Endothelial cell of umbilical vein (primary cell): Measurements from ENCODE around the gene UBE2I. TPM values are rescaled to one million over a fixed set of nuclear protein-coding genes. Genes with fewer than 3 reads are reported as not detected.

Experiments used
- BruUV-seq: library from RNA; stranded (reverse); fragments of 400-500 nt; replicated peaks from 2 replicates; lab custom pipeline; 2021; lab: Mats Ljungman, UMichigan
- CTCF ChIA-PET: fragments of 300-600, 350-600 bp; sonication (Branson Sonifier 250); formaldehyde crosslinking; loops from one replicate; lab custom pipeline; 2021; ENCODE audit warnings: antibody characterized with exemption, inconsistent platforms; lab: Charles Lee
- POLR2A ChIA-PET: fragments of 300-600, 350-600 bp; sonication (Branson Sonifier 250); formaldehyde crosslinking; loops from one replicate; lab custom pipeline; 2021; ENCODE audit warnings: antibody characterized with exemption, inconsistent platforms; lab: Charles Lee
- DNase-seq: peaks from one replicate; pipeline ENCODE4 v3.0.0-alpha.2; 2011; ENCODE audit warnings: low read depth, low spot score
- FAIRE-seq: peaks from 2 replicates; lab custom pipeline; 2011; peaks lifted over from hg19 to GRCh38; lab: Jason Lieb, UNC
- H2AFZ ChIP-seq: 2 replicates; pipeline ENCODE4 v1.6.0; 2012; ENCODE audit warnings: low read depth, low read length, control low read depth, inconsistent platforms
- H3K27ac ChIP-seq: 2 replicates; pipeline ENCODE4 v1.5.1; 2011; ENCODE audit warnings: low read depth, mild to moderate bottlenecking, control low read depth, low read length, moderate library complexity; ENCODE audit not compliant: insufficient read depth
- H3K27me3 ChIP-seq, 2 experiments: 2 replicates each; pipeline versions ENCODE4 v1.6.0 to v1.6.1; 2011; ENCODE audit warnings: low read length in 2 of 2, mixed read lengths in 1 of 2; ENCODE audit not compliant: control insufficient read depth in 2 of 2, insufficient read depth in 2 of 2
- H3K36me3 ChIP-seq, 2 experiments: 2 replicates in 1 of 2; 3 replicates in 1 of 2; pipeline ENCODE4 v1.5.1; 2011; ENCODE audit warnings: low read length in 2 of 2, mild to moderate bottlenecking in 1 of 2, moderate library complexity in 1 of 2; ENCODE audit not compliant: control insufficient read depth in 2 of 2, insufficient read depth in 2 of 2; ENCODE audit errors: extremely low read depth in 1 of 2
- H3K4me1 ChIP-seq: 3 replicates; pipeline ENCODE4 v1.5.1; 2011; ENCODE audit warnings: mild to moderate bottlenecking, low read length; ENCODE audit not compliant: control insufficient read depth, insufficient read depth; ENCODE audit errors: extremely low read depth
- H3K4me2 ChIP-seq: 2 replicates; pipeline ENCODE4 v1.6.1; 2011; ENCODE audit warnings: low read length, control low read depth, mixed read lengths; ENCODE audit not compliant: insufficient read depth
- H3K4me3 ChIP-seq, 3 experiments: fragments of 200-600 bp in 1 of 3; sonication (generic), shearing (Covaris generic) in 1 of 3; replicated peaks in 1 of 3; 2 replicates each; pipeline ENCODE4 v1.5.1; 2011 to 2016; ENCODE audit warnings: control low read depth in 3 of 3, low read length in 3 of 3, mild to moderate bottlenecking in 2 of 3, inconsistent platforms in 1 of 3, low read depth in 1 of 3, moderate library complexity in 1 of 3; ENCODE audit not compliant: insufficient read depth in 1 of 3
- H3K79me2 ChIP-seq: 2 replicates; pipeline ENCODE4 v1.6.0; 2012; ENCODE audit warnings: low read length, inconsistent platforms; ENCODE audit not compliant: control insufficient read depth, insufficient read depth
- H3K9ac ChIP-seq: replicated peaks from 2 replicates; pipeline ENCODE3; 2011; ENCODE audit warnings: low read length, control low read depth; ENCODE audit not compliant: insufficient read depth; ENCODE audit errors: extremely low read depth
- H3K9me1 ChIP-seq: replicated peaks from 3 replicates; pipeline ENCODE4 v1.6.0; 2011; ENCODE audit warnings: mild to moderate bottlenecking, low read length; ENCODE audit not compliant: control insufficient read depth, insufficient read depth; ENCODE audit errors: extremely low read depth
- H3K9me3 ChIP-seq: replicated peaks from 2 replicates; pipeline ENCODE4 v1.5.1; 2012; ENCODE audit warnings: low read length, inconsistent platforms; ENCODE audit not compliant: control insufficient read depth, insufficient read depth
- H4K20me1 ChIP-seq: replicated peaks from 2 replicates; pipeline ENCODE3; 2011; ENCODE audit warnings: mild to moderate bottlenecking, low read length; ENCODE audit not compliant: control insufficient read depth, insufficient read depth; ENCODE audit errors: extremely low read depth
- EZH2 ChIP-seq: IDR thresholded peaks from 2 replicates; pipeline ENCODE4 v1.6.1; 2012; ENCODE audit warnings: borderline replicate concordance, low read depth, mild to moderate bottlenecking, moderate library complexity, low read length, inconsistent platforms; ENCODE audit not compliant: severe bottlenecking
- FOS ChIP-seq: IDR thresholded peaks from 2 replicates; pipeline ENCODE4 v1.6.1; 2011; ENCODE audit warnings: mild to moderate bottlenecking, low read length, moderate library complexity, borderline replicate concordance; ENCODE audit not compliant: insufficient read depth
- GATA2 ChIP-seq: IDR thresholded peaks from 2 replicates; pipeline ENCODE4 v1.7.0; 2011; ENCODE audit warnings: low read depth, mild to moderate bottlenecking, moderate library complexity, mixed read lengths, low read length; ENCODE audit not compliant: insufficient read length, insufficient read depth
- JUN ChIP-seq: IDR thresholded peaks from 2 replicates; pipeline ENCODE4 v1.6.1; 2011; ENCODE audit warnings: borderline replicate concordance, low read depth; ENCODE audit not compliant: insufficient read length, insufficient read depth
- MAX ChIP-seq: IDR thresholded peaks from 2 replicates; pipeline ENCODE4 v1.6.1; 2011; ENCODE audit not compliant: insufficient read depth, insufficient read length
- MYC ChIP-seq: IDR thresholded peaks from one replicate; pipeline ENCODE4 v1.6.1; 2011; ENCODE audit warnings: mild to moderate bottlenecking, low read depth, low read length
- POLR2A ChIP-seq: IDR thresholded peaks from 2 replicates; pipeline ENCODE4 v1.6.1; 2012; ENCODE audit warnings: low read depth, mild to moderate bottlenecking, control low read depth, low read length
- POLR2AphosphoS5 ChIP-seq: IDR thresholded peaks from 2 replicates; pipeline ENCODE4 v1.6.1; 2012; ENCODE audit warnings: low read depth, mild to moderate bottlenecking, control low read depth, low read length, moderate library complexity; ENCODE audit not compliant: insufficient read depth
- dilution Hi-C: fragments of 300-500 bp; cut with MboI; formaldehyde crosslinking; loops from one replicate; pipeline ENCODE4 v1.15.0; 2019; ENCODE audit warnings: low sequenced_read_pairs; ENCODE audit not compliant: extremely low pct_ligation_motif_present
- intact Hi-C: fragments of 100-400 bp; cut with micrococcal nuclease; formaldehyde crosslinking; loops from one replicate; pipeline ENCODE4 v1.10.0; 2022
- polyA plus RNA-seq, 4 experiments: library from polyadenylated mRNA; depleted of rRNA in 3 of 4; stranded (reverse) in 3 of 4; unstranded in 1 of 4; fragments of >200 nt; gene quantifications; 2 replicates each; pipeline versions ENCODE4 v1.2.1 to v1.2.3, GENCODE V29; 2011 to 2012; ENCODE audit warnings: missing spikeins in 1 of 4
- total RNA-seq: library from RNA; stranded (reverse); gene quantifications from 2 replicates; pipeline ENCODE4 v1.2.3, GENCODE V29; 2021
- TF ChIP-seq, protein P1 (sequence below), 2 donors: IDR thresholded peaks; 1 replicate in 1 of 2; 2 replicates in 1 of 2; pipeline ENCODE4 v1.5.1; 2011; ENCODE audit warnings: low read length in 2 of 2, mild to moderate bottlenecking in 2 of 2, moderate library complexity in 2 of 2, control low read depth in 1 of 2, inconsistent platforms in 1 of 2, low read depth in 1 of 2; ENCODE audit not compliant: insufficient read depth in 1 of 2; ENCODE audit errors: extremely low read depth in 1 of 2

Gene UBE2I
- total and polyA plus RNA-seq, 2 donors (not counting 3 experiments of a cell fraction or from before 2014, with no cell fraction given) = 122 to 233 TPM

- POLR2A ChIA-PET = no interaction called here
Observed at GRCh38 chr16:1313721-1314369, 4.4 kb downstream of the UBE2I start.

More at GRCh38 chr16:1313721-1314369, 4.4 kb downstream of the UBE2I start:
- no peaks in the 10 kb centered on the region for H3K27me3 ChIP-seq
- H3K9me1 ChIP-seq = no peaks in the 10 kb centered on the region
- no peaks in the 10 kb centered on the region for H3K9me3 ChIP-seq
- peaks cover 80% of the 10 kb centered on the region for H3K79me2 ChIP-seq
- no peak overlapping the region for H3K4me3 ChIP-seq
- no peak overlapping the region for H3K27ac ChIP-seq
- H3K36me3 ChIP-seq = peaks cover 20 to 42% of the 10 kb centered on the region in 2 experiments
- no TSS peak for BruUV-seq
- TF ChIP-seq MAX (no peak), JUN (no peak), GATA2 (no peak), EZH2 (no peak), FOS (no peak), POLR2AphosphoS5 (no peak), POLR2A (no peak), MYC (no peak)
- TF ChIP-seq, protein P1, sequence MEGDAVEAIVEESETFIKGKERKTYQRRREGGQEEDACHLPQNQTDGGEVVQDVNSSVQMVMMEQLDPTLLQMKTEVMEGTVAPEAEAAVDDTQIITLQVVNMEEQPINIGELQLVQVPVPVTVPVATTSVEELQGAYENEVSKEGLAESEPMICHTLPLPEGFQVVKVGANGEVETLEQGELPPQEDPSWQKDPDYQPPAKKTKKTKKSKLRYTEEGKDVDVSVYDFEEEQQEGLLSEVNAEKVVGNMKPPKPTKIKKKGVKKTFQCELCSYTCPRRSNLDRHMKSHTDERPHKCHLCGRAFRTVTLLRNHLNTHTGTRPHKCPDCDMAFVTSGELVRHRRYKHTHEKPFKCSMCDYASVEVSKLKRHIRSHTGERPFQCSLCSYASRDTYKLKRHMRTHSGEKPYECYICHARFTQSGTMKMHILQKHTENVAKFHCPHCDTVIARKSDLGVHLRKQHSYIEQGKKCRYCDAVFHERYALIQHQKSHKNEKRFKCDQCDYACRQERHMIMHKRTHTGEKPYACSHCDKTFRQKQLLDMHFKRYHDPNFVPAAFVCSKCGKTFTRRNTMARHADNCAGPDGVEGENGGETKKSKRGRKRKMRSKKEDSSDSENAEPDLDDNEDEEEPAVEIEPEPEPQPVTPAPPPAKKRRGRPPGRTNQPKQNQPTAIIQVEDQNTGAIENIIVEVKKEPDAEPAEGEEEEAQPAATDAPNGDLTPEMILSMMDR (IDR thresholded peaks at IDR 0.05; ENCODE audit: extremely low read depth in 1 of 2, insufficient read depth in 1 of 2, low read depth in 1 of 2, low read length in 2 of 2) = no peak
- intact Hi-C loops = no loop called here
- H3K9ac ChIP-seq = no peak overlapping the region
- H2AFZ ChIP-seq = no peak overlapping the region
- CTCF ChIA-PET = no interaction called here
- dilution Hi-C loops = no loop called here
- no peak overlapping the region for H3K4me2 ChIP-seq
- no peaks in the 10 kb centered on the region for H4K20me1 ChIP-seq
- no peak for DNase-seq
- FAIRE-seq = no peak
- peaks cover 14% of the 10 kb centered on the region for H3K4me1 ChIP-seq
